Adrenal gland (tissue), 19 donors: ENCODE results near the gene TAF11L9. TPM values are rescaled to one million over a fixed set of nuclear protein-coding genes. Genes with fewer than 3 reads are reported as not detected.
"Not testable (repeated sequence)": the region's sequence is repeated elsewhere in the genome, so short reads cannot be mapped to it uniquely, and the experiment has no call there.

ENCODE experiments used
- DNase-seq, 7 donors: peaks; one replicate each; pipeline ENCODE4 v3.0.0-alpha.2; 2019 to 2020
- H3K27ac ChIP-seq, 5 donors: fragments of 200-600 bp; sonication (generic) in 4 of 5; 1 replicate in 3 of 5; 2 replicates in 2 of 5; pipeline versions ENCODE4 v1.5.1 to v1.8.0; 2016 to 2020; ENCODE audit warnings: mild to moderate bottlenecking in 1 of 5
- H3K27me3 ChIP-seq: fragments of 200-600 bp; 2 replicates; pipeline ENCODE4 v1.8.0; 2021
- H3K36me3 ChIP-seq, 2 donors: fragments of 200-600 bp; replicated peaks in 1 of 2; 1 replicate in 1 of 2; 2 replicates in 1 of 2; pipeline versions ENCODE4 v1.5.1 to v1.8.0; 2018 to 2022
- H3K4me1 ChIP-seq, 2 donors: fragments of 200-600 bp; replicated peaks in 1 of 2; 1 replicate in 1 of 2; 2 replicates in 1 of 2; pipeline versions ENCODE4 v1.5.1 to v1.8.0; 2018 to 2021
- H3K4me3 ChIP-seq, 4 donors: fragments of 200-600 bp; sonication (generic) in 3 of 4; one replicate each; pipeline ENCODE4 v1.5.1; 2016 to 2018
- H3K9me3 ChIP-seq, 3 donors: fragments of 200-600 bp; sonication (generic) in 1 of 3; replicated peaks in 1 of 3; 1 replicate in 2 of 3; 2 replicates in 1 of 3; pipeline versions ENCODE4 v1.5.1 to v1.8.0; 2016 to 2021
- CTCF ChIP-seq, 6 experiments: fragments of 450-650 bp in 4 of 6; fragments of 200-600 bp in 2 of 6; sonication (generic) in 1 of 6; IDR thresholded peaks; 1 replicate in 5 of 6; 2 replicates in 1 of 6; pipeline versions ENCODE4 v1.5.1 to v1.8.0; 2016 to 2021; ENCODE audit warnings: antibody characterized with exemption in 6 of 6, mild to moderate bottlenecking in 2 of 6, moderate library complexity in 1 of 6
- POLR2A ChIP-seq, 2 donors: fragments of 450-650 bp; IDR thresholded peaks; one replicate each; pipeline ENCODE4 v1.6.1; 2017; ENCODE audit warnings: antibody characterized with exemption in 2 of 2, mild to moderate bottlenecking in 2 of 2, moderate library complexity in 1 of 2
- WGBS, 4 donors: extraction: QIAGEN DNeasy Blood & Tissue Kit in 2 of 4; methylation state at CpG; one replicate each; pipeline versions ENCODE4 v1.1.5 to v1.1.7; 2013 to 2017; 5-methylcytosine and 5-hydroxymethylcytosine counted together
- intact Hi-C, 2 donors: fragments of 100-400 bp; cut with DNase I; formaldehyde crosslinking; loops; one replicate each; pipeline versions ENCODE4 v1.14.1 to v1.15.0; 2022 to 2023
- long read RNA-seq, 10 donors: library from polyadenylated mRNA in 3 of 10; unstranded in 2 of 10; stranded (forward) in 1 of 10; transcript quantifications; one replicate each; pipeline ENCODE4 v2.0.0 and lab custom pipeline, GENCODE V29; 2021 to 2026
- polyA plus RNA-seq, 3 donors: library from polyadenylated mRNA; stranded (reverse); fragments of 200-250 nt in 2 of 3; fragments of 350-450 nt in 1 of 3; fragmentation: Illumina TruSeq in 1 of 3; extraction: RNeasy Lipid Tissue Mini Kit (QIAGEN cat#74804) in 1 of 3; gene quantifications; one replicate each; pipeline ENCODE4 v1.2.3, GENCODE V29; 2013 to 2014
- total RNA-seq, 9 donors: library from RNA; depleted of rRNA in 4 of 9; stranded (reverse); fragments of >200 nt in 4 of 9; fragments of 120-200 nt in 1 of 9; fragmentation: NEBNext Ultra II Directional in 1 of 9; extraction: Animal tissue kit (Norgen Biotek cat#: 25700) in 1 of 9; gene quantifications; one replicate each; pipeline versions ENCODE4 v1.1.0 to v1.2.4, GENCODE V29; 2013 to 2023
- donor health status: healthy with polysubstance abuse.
- donor health status: Bipolar disorder and iron deficiency.
- donor health status: DM: yes; HTN: yes; CAD: no.
- donor health status: DM: no; HTN: no; CAD: no.
- donor health status: DM: no; HTN: no; CAD: no.
- donor health status: DM: yes; HTN: yes; CAD: no.

TAF11L9 gene
- not detected for total RNA-seq
- polyA plus RNA-seq = not detected
- long read RNA-seq, donor 1 = 0 reads
- long read RNA-seq, donor 2 = 0 reads
- long read RNA-seq, donor 3 = 0 reads
- long read RNA-seq, donor 4 = 0 reads
- long read RNA-seq, donor 5 = 0 reads
- long read RNA-seq, donor 6 = 0 reads
- long read RNA-seq, donor 7 = 0 reads
- long read RNA-seq, donor 8 = 0 reads
- long read RNA-seq, donor 9 = 0 reads
- long read RNA-seq, donor 10 = 0 reads

GRCh38 chr5:17594255-17594654 lies at the start of gene TAF11L9:
Gene TAF11L9 (minus strand): TSS chr5:17594394.
- DNase-seq = peak in 1 of 7 donors; percentile 10

GRCh38 chr5:17634160-17634559 lies 40.0 kb upstream of the TAF11L9 start, which contains the start of gene TAF11L14:
Gene TAF11L14 (plus strand): TSS chr5:17634460.
- H3K36me3 ChIP-seq = no peaks in the 10 kb centered on the region
- no peaks in the 10 kb centered on the region for H3K9me3 ChIP-seq
- WGBS, 4 donors = 75 to 87% (median 79%) methylated on average over 2 to 5 of the region's 5 CpGs
- no peak within 1 kb of the TSS for H3K4me3 ChIP-seq
- no peaks in the 10 kb centered on the region for H3K27me3 ChIP-seq
- no peaks in the 10 kb centered on the region for H3K4me1 ChIP-seq
- H3K27ac ChIP-seq = no peak within 1 kb of the TSS
- intact Hi-C loops = no loop called here
- DNase-seq = no peak
- TF ChIP-seq POLR2A (IDR thresholded peaks at IDR 0.05) = no peak
- TF ChIP-seq CTCF (IDR thresholded peaks at IDR 0.05) = no peak

More at GRCh38 chr5:17594255-17594654, at the start of gene TAF11L9:
- H3K9me3 ChIP-seq, H3K27ac ChIP-seq, H3K4me3 ChIP-seq, H3K27me3 ChIP-seq, intact Hi-C loops, H3K36me3 ChIP-seq, H3K4me1 ChIP-seq: not testable (repeated sequence)
- WGBS, 4 donors = 90 to 97% (median 94%) methylated on average over 8 to 12 of the region's 15 CpGs

GRCh38 chr5:17631788-17632187 lies 37.6 kb upstream of the TAF11L9 start, which contains the start of gene TAF11L13:
Gene TAF11L13 (plus strand): TSS chr5:17632088.
- H3K27me3 ChIP-seq, H3K36me3 ChIP-seq, H3K27ac ChIP-seq, intact Hi-C loops, H3K4me1 ChIP-seq, H3K9me3 ChIP-seq, DNase-seq, H3K4me3 ChIP-seq: not testable (repeated sequence)
- 87 to 93% (median 88%) methylated on average over 6 to 8 of the region's 12 CpGs for WGBS, 4 donors

GRCh38 chr5:17625686-17626085 lies 31.5 kb upstream of the TAF11L9 start:
- WGBS, 4 donors = 79 to 93% (median 85%) methylated on average over 7 to 11 of the region's 11 CpGs

GRCh38 chr5:17620627-17621026 lies 26.4 kb upstream of the TAF11L9 start:
- DNase-seq = no peak
- TF ChIP-seq CTCF (IDR thresholded peaks at IDR 0.05) = no peak
- no peak for TF ChIP-seq POLR2A (IDR thresholded peaks at IDR 0.05)
- Histone ChIP-seq H3K36me3 (no peaks in the 10 kb centered on the region), H3K4me3 (no peak overlapping the region), H3K27me3 (no peaks in the 10 kb centered on the region), H3K9me3 (no peaks in the 10 kb centered on the region), H3K4me1 (no peaks in the 10 kb centered on the region), H3K27ac (no peak overlapping the region)
- intact Hi-C loops = no loop called here
- WGBS, 4 donors = 83 to 85% (median 85%) methylated on average over 6 to 17 of the region's 17 CpGs; no CpG with 5 or more reads in 1 of the 4 donors

More at GRCh38 chr5:17625686-17626085, 31.5 kb upstream of the TAF11L9 start:
- intact Hi-C loops = no loop called here
- H3K4me3 ChIP-seq = no peak overlapping the region
- TF ChIP-seq POLR2A (IDR thresholded peaks at IDR 0.05) (no peak), CTCF (IDR thresholded peaks at IDR 0.05) (no peak)
- H3K4me1 ChIP-seq = no peaks in the 10 kb centered on the region
- DNase-seq = no peak
- no peaks in the 10 kb centered on the region for H3K27me3 ChIP-seq
- H3K36me3 ChIP-seq = no peaks in the 10 kb centered on the region
- H3K9me3 ChIP-seq = no peaks in the 10 kb centered on the region
- no peak overlapping the region for H3K27ac ChIP-seq
